Lung (tissue), 12 donors: ENCODE measurements around the gene B3GAT3. TPM values are rescaled to one million over a fixed set of nuclear protein-coding genes. Genes with fewer than 3 reads are reported as not detected.

Source experiments
- ATAC-seq: fragments of 200-7000 bp; cut with Tn5 transposase; one replicate; pipeline ENCODE4 v1.9.1; 2020; ENCODE audit warnings: moderate number of reproducible peaks; ENCODE audit not compliant: insufficient read depth, low FRiP score
- DNase-seq, 3 donors: peaks; one replicate each; pipeline ENCODE4 v3.0.0-alpha.2; 2013 to 2017
- H3K27ac ChIP-seq, 2 donors: one replicate each; pipeline ENCODE4 v1.5.1; 2013; ENCODE audit warnings: mild to moderate bottlenecking in 2 of 2, moderate library complexity in 2 of 2, control low read depth in 1 of 2, inconsistent platforms in 1 of 2, low read depth in 1 of 2, low read length in 1 of 2
- H3K27me3 ChIP-seq, 3 donors: one replicate each; pipeline ENCODE4 v1.5.1; 2013; ENCODE audit warnings: low read length in 2 of 3; ENCODE audit not compliant: control insufficient read depth in 3 of 3, insufficient read depth in 3 of 3
- H3K36me3 ChIP-seq, 4 donors: one replicate each; pipeline ENCODE4 v1.5.1; 2013; ENCODE audit warnings: low read length in 4 of 4, mild to moderate bottlenecking in 1 of 4, moderate library complexity in 1 of 4; ENCODE audit not compliant: control insufficient read depth in 4 of 4, insufficient read depth in 4 of 4
- H3K4me1 ChIP-seq, 5 donors: one replicate each; pipeline ENCODE4 v1.5.1; 2013; ENCODE audit warnings: low read length in 5 of 5, mild to moderate bottlenecking in 2 of 5, moderate library complexity in 1 of 5; ENCODE audit not compliant: control insufficient read depth in 5 of 5, insufficient read depth in 5 of 5
- H3K4me3 ChIP-seq: one replicate; pipeline ENCODE4 v1.5.1; 2013; ENCODE audit warnings: mild to moderate bottlenecking, control low read depth, moderate library complexity
- H3K9ac ChIP-seq, 2 donors: one replicate each; pipeline ENCODE4 v1.5.1; 2013; ENCODE audit warnings: low read length in 2 of 2, control low read depth in 1 of 2; ENCODE audit not compliant: insufficient read depth in 1 of 2
- H3K9me3 ChIP-seq, 4 donors: one replicate each; pipeline ENCODE4 v1.5.1; 2013; ENCODE audit warnings: low read length in 3 of 4, mild to moderate bottlenecking in 1 of 4, moderate library complexity in 1 of 4; ENCODE audit not compliant: control insufficient read depth in 4 of 4, insufficient read depth in 3 of 4
- WGBS, 2 donors: extraction: QIAGEN DNeasy Blood & Tissue Kit; methylation state at CpG; one replicate each; pipeline ENCODE4 v1.1.7; 2013; 5-methylcytosine and 5-hydroxymethylcytosine counted together
- polyA plus RNA-seq, 2 donors: library from polyadenylated mRNA; stranded (reverse); fragments of 200-250 nt; gene quantifications; one replicate each; pipeline ENCODE4 v1.2.1, GENCODE V29; 2013
- total RNA-seq, 2 donors: library from RNA; depleted of rRNA in 1 of 2; stranded (reverse); fragments of >200 nt in 1 of 2; gene quantifications; one replicate each; pipeline ENCODE4 v1.2.1, GENCODE V29; 2014 to 2021
- TF ChIP-seq, protein P1 (sequence below): IDR thresholded peaks from 2 replicates; pipeline ENCODE4 v1.5.1; 2012; ENCODE audit warnings: mild to moderate bottlenecking; ENCODE audit errors: control extremely low read depth, extremely low read depth
- donor health status: control.
- donor health status: control.
- donor health status: Bipolar disorder and iron deficiency.
- donor health status: healthy.
- donor health status: DM: yes; HTN: yes; CAD: no.

The B3GAT3 gene
- total and polyA plus RNA-seq, 4 donors = 14.6 to 58.0 (median 49.5) TPM

DNA sequence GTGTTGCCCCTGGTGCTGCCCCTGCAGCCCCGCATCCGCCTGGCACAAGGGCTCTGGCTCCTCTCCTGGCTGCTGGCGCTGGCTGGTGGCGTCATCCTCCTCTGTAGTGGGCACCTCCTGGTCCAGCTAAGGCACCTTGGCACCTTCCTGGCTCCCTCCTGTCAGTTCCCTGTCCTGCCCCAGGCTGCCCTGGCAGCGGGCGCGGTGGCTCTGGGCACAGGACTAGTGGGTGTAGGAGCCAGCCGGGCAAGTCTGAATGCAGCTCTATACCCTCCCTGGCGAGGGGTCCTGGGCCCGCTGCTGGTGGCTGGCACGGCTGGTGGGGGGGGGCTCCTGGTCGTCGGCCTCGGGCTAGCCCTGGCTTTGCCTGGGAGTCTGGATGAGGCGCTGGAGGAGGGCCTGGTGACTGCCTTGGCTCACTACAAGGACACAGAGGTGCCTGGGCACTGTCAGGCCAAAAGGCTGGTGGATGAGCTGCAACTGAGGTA, 8.5 kb downstream of the B3GAT3 start:
- DNase-seq (peak in 2 of 3 donors; percentile 20 to 25), ATAC-seq (no peak)
- no peak overlapping the region for H3K4me3 ChIP-seq
- 59 to 71% methylated on average over 15 of the region's 15 CpGs for WGBS, 2 donors
- peak overlapping the region; percentile 89 to 90 for H3K27ac ChIP-seq
- peaks cover 0 to 20% (median 8%) of the 10 kb centered on the region in 4 donors for H3K36me3 ChIP-seq
- H3K4me1 ChIP-seq = peaks cover 0 to 15% (median 6%) of the 10 kb centered on the region in 5 donors
- H3K9ac ChIP-seq = no peak overlapping the region
- TF ChIP-seq, protein P1, sequence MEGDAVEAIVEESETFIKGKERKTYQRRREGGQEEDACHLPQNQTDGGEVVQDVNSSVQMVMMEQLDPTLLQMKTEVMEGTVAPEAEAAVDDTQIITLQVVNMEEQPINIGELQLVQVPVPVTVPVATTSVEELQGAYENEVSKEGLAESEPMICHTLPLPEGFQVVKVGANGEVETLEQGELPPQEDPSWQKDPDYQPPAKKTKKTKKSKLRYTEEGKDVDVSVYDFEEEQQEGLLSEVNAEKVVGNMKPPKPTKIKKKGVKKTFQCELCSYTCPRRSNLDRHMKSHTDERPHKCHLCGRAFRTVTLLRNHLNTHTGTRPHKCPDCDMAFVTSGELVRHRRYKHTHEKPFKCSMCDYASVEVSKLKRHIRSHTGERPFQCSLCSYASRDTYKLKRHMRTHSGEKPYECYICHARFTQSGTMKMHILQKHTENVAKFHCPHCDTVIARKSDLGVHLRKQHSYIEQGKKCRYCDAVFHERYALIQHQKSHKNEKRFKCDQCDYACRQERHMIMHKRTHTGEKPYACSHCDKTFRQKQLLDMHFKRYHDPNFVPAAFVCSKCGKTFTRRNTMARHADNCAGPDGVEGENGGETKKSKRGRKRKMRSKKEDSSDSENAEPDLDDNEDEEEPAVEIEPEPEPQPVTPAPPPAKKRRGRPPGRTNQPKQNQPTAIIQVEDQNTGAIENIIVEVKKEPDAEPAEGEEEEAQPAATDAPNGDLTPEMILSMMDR = no peak
- no peaks in the 10 kb centered on the region for H3K27me3 ChIP-seq
- no peaks in the 10 kb centered on the region for H3K9me3 ChIP-seq

DNA sequence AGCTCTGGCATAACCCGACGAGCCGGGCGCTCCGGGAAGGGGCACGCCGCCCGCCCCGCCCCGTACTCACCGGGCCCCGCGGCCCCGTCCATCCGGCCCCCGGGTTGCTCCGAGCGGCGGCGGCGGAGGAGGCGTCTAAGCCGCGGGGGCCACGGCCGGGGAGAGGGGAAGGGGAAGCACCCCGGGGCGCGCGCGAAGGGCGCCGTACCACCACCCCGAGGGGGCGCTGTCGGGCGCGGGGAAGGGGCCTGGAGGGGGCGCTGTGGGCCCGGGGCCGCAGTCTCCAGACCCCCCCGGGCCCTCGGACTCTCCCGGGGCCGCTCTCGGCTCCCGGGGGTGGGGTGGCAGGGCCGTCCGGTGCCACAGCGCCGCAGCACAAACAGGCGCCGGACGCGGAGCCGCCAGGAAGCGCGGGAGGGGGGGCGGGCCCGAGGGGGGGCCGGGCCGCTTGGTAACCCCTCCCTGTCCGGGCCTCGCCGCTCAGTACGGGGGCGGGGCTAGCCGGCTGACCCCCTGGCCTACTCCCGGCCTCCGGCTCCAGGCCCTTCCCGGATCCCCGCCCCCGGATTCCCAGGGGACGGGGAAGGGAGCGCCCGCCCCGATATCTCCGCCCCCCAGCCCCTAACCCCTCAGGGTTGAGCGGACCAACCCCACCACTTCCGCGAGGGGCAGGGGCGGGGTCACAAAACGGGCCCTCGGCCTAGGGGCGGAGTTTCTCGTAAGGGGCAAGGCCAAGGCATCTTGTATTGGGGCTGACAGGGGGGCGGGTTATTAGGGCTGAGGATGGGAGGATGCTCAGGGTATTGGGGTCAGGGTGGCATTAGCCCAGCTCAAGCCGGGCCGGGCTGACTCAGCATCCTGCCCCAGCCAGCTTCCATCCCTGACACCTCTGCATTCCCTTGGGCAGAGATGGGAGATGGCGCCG, 9.2 kb downstream of the B3GAT3 start, which contains the start of the genes EML3 and ROM1:
Gene EML3 (minus strand): TSS at position 410 of the 925 bp plus-strand sequence. CDS start 318 bp downstream, at position 92.
Gene ROM1 (plus strand): TSS at position 892 of the 925 bp plus-strand sequence. CDS start 25 bp downstream, at position 917.
- Histone ChIP-seq H3K4me1 (peaks cover 0 to 15% (median 6%) of the 10 kb centered on the region in 5 donors), H3K9ac (peak within 1 kb of the TSS; percentile 37 to 86), H3K4me3 (peak within 1 kb of the TSS; percentile 60), H3K27me3 (no peaks in the 10 kb centered on the region), H3K9me3 (no peaks in the 10 kb centered on the region), H3K36me3 (peaks cover 0 to 25% (median 11%) of the 10 kb centered on the region in 4 donors), H3K27ac (peak within 1 kb of the TSS; percentile 89 to 90)
- 2 to 3% methylated on average over 64 to 90 of the region's 91 CpGs for WGBS, 2 donors
- ATAC-seq = peak; percentile 92
- peak; percentile 91 to 94 (median 91) for DNase-seq
- TF ChIP-seq, protein P1 = peak; percentile 66

DNA sequence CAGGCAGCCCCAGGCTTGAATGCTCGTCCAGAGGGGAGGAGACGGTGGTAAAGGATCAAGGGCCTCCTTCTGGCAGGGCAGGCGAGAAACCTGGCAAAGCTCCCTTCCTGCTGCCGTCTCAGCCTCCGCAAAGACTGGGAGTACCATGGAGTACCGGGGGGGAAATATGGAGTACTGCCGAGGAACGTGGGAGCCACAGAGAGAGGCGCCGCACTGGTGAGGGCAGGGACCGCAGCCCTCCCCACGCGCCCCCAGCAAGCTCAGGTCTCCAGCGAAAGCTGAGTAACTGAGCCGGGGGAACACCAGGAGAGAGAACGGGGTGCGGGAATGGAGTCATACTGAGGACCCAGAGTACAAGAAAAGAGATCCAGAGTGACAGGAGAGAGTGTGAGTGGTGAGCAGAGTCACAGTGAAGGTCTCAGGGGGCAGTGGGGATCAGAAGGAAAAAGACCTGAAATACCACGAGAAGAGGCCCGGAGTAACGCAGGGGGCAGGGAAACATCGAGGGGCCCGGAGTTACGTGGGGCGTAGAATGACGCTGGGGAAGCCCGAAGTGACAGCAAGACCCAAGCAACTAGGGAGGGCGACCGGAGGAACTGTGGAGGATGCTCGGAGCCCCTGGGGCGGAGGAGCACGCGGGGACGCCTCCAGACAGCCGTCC, 10.0 kb downstream of the B3GAT3 start:
- H3K4me1 ChIP-seq = peaks cover 0 to 15% (median 6%) of the 10 kb centered on the region in 5 donors
- no peaks in the 10 kb centered on the region for H3K27me3 ChIP-seq
- peak; percentile 86 to 92 (median 88) for DNase-seq
- TF ChIP-seq, protein P1 = no peak
- ATAC-seq = peak; percentile 5
- H3K4me3 ChIP-seq = peak overlapping the region; percentile 60
- 0 to 1% methylated on average over 34 of the region's 34 CpGs for WGBS, 2 donors
- H3K36me3 ChIP-seq = peaks cover 0 to 29% (median 7%) of the 10 kb centered on the region in 4 donors
- peak overlapping the region; percentile 73 to 90 for H3K27ac ChIP-seq
- peak overlapping the region; percentile 37 to 86 for H3K9ac ChIP-seq
- no peaks in the 10 kb centered on the region for H3K9me3 ChIP-seq
